ENCODE measurements around the gene GRIPAP1.

GRIPAP1 gene

GRCh38 chrX:48924270-48924669, 77.8 kb downstream of the GRIPAP1 start:
- DNase-seq (ENCODE audit: low read depth in 1 of 2, low spot score in 1 of 2), result no peak
- Histone ChIP-seq H3K4me3 (replicated peaks; ENCODE audit: insufficient read depth, low read length) (no peak overlapping the region), H3K27ac (replicated peaks) (no peak overlapping the region), H3K27me3 (ENCODE audit: insufficient read depth, poor library complexity, severe bottlenecking) (no peaks in the 10 kb centered on the region)
- TF ChIP-seq SPI1 (IDR thresholded peaks at IDR 0.05; ENCODE audit: borderline replicate concordance, low read depth) (no peak), CTCF (IDR thresholded peaks at IDR 0.05; ENCODE audit: insufficient read depth, low read length) (no peak), POLR2AphosphoS5 (IDR thresholded peaks at IDR 0.05; ENCODE audit: low read depth) (no peak), GABPA (IDR thresholded peaks at IDR 0.05; ENCODE audit: low read depth) (no peak), REST (IDR thresholded peaks at IDR 0.05; ENCODE audit: insufficient replicate concordance, low read depth) (no peak)

GRCh38 chrX:48923771-48924170, 78.3 kb downstream of the GRIPAP1 start:
- H3K4me3 ChIP-seq (replicated peaks; ENCODE audit: insufficient read depth, low read length), result no peak overlapping the region
- H3K27ac ChIP-seq (replicated peaks), result no peak overlapping the region
- TF ChIP-seq GABPA (IDR thresholded peaks at IDR 0.05; ENCODE audit: low read depth) (no peak), REST (IDR thresholded peaks at IDR 0.05; ENCODE audit: insufficient replicate concordance, low read depth) (no peak), CTCF (IDR thresholded peaks at IDR 0.05; ENCODE audit: insufficient read depth, low read length) (no peak), POLR2AphosphoS5 (IDR thresholded peaks at IDR 0.05; ENCODE audit: low read depth) (no peak), SPI1 (IDR thresholded peaks at IDR 0.05; ENCODE audit: borderline replicate concordance, low read depth) (no peak)

More at GRCh38 chrX:48923771-48924170, 78.3 kb downstream of the GRIPAP1 start:
- no peak for DNase-seq (ENCODE audit: low read depth in 1 of 2, low spot score in 1 of 2)
- H3K27me3 ChIP-seq (ENCODE audit: insufficient read depth, poor library complexity, severe bottlenecking), result no peaks in the 10 kb centered on the region
